Measurements from ENCODE around the gene GFOD1. TPM values are rescaled to one million over a fixed set of nuclear protein-coding genes. Genes with fewer than 3 reads are reported as not detected.
"Not testable (repeated sequence)": the region's sequence is repeated elsewhere in the genome, so short reads cannot be mapped to it uniquely, and the experiment has no call there.

The GFOD1 gene
- total and polyA plus RNA-seq, 8 donors, result 1.4 to 2.7 (median 2.1) TPM

DNA sequence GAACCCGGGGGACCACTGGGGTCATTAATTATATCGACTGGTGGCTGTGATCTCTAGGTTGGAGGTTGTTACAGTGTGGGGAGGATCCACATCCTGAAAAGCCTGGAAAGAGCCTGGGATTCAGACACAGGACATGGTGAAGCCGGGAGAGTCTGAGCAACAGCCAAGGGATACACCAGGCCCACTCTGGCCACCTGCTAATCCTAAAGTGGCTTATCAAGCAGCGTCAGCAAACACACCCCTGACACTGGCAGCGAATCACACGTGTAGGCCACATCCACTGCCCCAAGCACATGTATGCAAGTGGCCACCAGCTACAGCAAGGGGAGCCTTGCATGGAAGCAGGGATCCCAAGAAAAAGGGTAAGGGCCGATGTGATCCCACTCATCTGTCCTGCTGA, 41.0 kb downstream of the GFOD1 start:
- intact Hi-C loops (cut with DNase I), result no loop called here
- 84 to 89% methylated on average over 7 of the region's 7 CpGs for WGBS, 2 donors
- Histone ChIP-seq H3K9me3 (no peaks in the 10 kb centered on the region), H3K36me3 (no peaks in the 10 kb centered on the region), H3K27ac (no peak overlapping the region), H3K4me1 (peaks cover 0 to 7% (median 0%) of the 10 kb centered on the region in 3 donors), H3K4me3 (no peak overlapping the region), H3K27me3 (no peaks in the 10 kb centered on the region)
- FAIRE-seq (no peak), DNase-seq (no peak), ATAC-seq (no peak)
- TF ChIP-seq, protein P1, sequence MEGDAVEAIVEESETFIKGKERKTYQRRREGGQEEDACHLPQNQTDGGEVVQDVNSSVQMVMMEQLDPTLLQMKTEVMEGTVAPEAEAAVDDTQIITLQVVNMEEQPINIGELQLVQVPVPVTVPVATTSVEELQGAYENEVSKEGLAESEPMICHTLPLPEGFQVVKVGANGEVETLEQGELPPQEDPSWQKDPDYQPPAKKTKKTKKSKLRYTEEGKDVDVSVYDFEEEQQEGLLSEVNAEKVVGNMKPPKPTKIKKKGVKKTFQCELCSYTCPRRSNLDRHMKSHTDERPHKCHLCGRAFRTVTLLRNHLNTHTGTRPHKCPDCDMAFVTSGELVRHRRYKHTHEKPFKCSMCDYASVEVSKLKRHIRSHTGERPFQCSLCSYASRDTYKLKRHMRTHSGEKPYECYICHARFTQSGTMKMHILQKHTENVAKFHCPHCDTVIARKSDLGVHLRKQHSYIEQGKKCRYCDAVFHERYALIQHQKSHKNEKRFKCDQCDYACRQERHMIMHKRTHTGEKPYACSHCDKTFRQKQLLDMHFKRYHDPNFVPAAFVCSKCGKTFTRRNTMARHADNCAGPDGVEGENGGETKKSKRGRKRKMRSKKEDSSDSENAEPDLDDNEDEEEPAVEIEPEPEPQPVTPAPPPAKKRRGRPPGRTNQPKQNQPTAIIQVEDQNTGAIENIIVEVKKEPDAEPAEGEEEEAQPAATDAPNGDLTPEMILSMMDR (IDR thresholded peaks at IDR 0.05), result no peak

DNA sequence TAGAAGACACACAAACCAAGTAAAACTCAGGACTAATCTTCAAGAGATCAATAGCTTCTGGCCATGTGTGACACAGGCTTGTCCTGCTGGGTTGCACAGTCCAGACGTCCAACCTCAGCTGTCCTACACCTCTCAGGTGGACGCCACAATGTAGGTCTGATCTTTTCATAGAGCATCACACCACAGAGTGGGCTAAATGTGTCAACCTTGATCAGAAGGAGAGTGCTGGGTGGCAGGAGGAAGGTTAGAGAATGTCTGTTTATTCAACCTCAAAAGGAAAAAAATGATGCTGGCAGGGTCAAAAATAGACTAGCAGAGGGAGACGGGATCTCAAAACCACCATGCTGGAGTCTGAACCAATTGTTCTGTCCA, 41.7 kb downstream of the GFOD1 start:
- no peak for FAIRE-seq
- no peaks in the 10 kb centered on the region for H3K27me3 ChIP-seq
- H3K4me3 ChIP-seq, result no peak overlapping the region
- H3K4me1 ChIP-seq, result peaks cover 0 to 7% (median 0%) of the 10 kb centered on the region in 3 donors
- H3K36me3 ChIP-seq, result no peaks in the 10 kb centered on the region
- intact Hi-C loops (cut with DNase I), result no loop called here
- no peak for DNase-seq
- ATAC-seq, result no peak
- H3K27ac ChIP-seq, result no peak overlapping the region
- TF ChIP-seq, protein P1 (IDR thresholded peaks at IDR 0.05), result no peak
- H3K9me3 ChIP-seq, result no peaks in the 10 kb centered on the region
- 68 to 73% methylated on average over 3 of the region's 3 CpGs for WGBS, 2 donors

DNA sequence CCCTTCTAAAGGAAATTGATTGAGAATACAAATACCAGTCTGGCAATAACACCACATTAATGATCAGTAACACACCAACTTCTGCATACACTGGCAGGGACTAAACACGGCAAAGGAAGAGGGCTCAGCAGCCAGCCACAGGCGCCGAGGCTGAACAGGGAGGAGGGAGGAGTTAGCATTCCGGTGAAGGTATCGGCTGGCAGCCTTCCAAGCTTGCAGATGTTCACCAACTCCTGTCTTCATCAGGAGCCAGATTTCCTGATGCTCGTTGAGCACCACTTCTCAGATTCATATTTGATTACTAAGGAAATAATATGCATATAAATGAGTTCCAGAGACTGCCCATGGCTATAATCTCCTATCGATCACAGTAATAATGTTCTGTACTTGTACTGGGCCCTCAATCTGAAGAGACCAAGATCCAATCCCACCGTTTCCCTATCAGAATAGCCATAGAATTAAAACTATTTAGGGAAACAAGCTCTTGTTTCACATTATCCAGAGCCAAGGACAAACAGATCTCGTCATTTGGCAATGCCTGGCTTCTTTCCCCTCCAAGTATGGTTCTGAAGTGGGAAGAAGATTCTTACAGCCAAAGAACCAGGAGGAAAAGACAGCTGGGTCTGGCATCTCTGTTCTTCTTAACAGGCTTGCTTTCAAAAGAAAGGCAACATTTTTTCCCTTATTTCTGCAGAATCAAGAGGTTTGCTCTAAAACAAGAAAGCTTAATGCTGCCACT, 42.2 kb downstream of the GFOD1 start:
- H3K4me3 ChIP-seq, result no peak overlapping the region

DNA sequence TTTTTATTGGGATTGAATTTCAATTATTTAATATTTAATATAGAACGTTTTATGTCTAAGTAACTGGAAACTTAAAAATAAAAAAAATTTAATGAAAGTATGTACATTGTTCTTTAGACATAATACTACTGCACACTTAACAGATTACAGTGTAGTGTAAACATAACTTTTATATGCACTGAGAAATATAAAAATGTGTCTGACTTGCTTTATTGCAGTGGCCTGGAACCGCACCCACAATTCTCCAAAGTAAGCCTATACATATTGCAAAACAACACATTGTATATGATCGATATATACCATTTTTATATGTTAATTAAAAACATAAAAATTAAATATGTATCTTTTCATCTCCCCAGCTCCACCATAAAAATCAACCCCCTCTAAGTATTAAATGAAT, 42.8 kb downstream of the GFOD1 start:
- Histone ChIP-seq H3K27me3 (no peaks in the 10 kb centered on the region), H3K36me3 (no peaks in the 10 kb centered on the region), H3K4me1 (peaks cover 0 to 7% (median 0%) of the 10 kb centered on the region in 3 donors), H3K9me3 (no peaks in the 10 kb centered on the region), H3K4me3 (no peak overlapping the region), H3K27ac (no peak overlapping the region)
- ATAC-seq (no peak), FAIRE-seq (peak; percentile 9), DNase-seq (no peak)
- WGBS, 2 donors, result 62 to 84% methylated on average over 3 of the region's 3 CpGs
- TF ChIP-seq, protein P1 (IDR thresholded peaks at IDR 0.05), result no peak
- intact Hi-C loops (cut with DNase I), result no loop called here

More for the DNA sequence above, 42.2 kb downstream of the GFOD1 start:
- no peaks in the 10 kb centered on the region for H3K27me3 ChIP-seq
- no peak overlapping the region for H3K27ac ChIP-seq
- intact Hi-C loops (cut with DNase I), result no loop called here
- 12 to 15% methylated on average over 9 of the region's 9 CpGs for WGBS, 2 donors
- DNase-seq (peak; percentile 52 to 89 (median 78)), ATAC-seq (peak; percentile 71 to 81 (median 76)), FAIRE-seq (no peak)
- H3K36me3 ChIP-seq, result no peaks in the 10 kb centered on the region
- no peaks in the 10 kb centered on the region for H3K9me3 ChIP-seq
- TF ChIP-seq, protein P1 (IDR thresholded peaks at IDR 0.05), result no peak
- H3K4me1 ChIP-seq, result peaks cover 0 to 7% (median 0%) of the 10 kb centered on the region in 3 donors

DNA sequence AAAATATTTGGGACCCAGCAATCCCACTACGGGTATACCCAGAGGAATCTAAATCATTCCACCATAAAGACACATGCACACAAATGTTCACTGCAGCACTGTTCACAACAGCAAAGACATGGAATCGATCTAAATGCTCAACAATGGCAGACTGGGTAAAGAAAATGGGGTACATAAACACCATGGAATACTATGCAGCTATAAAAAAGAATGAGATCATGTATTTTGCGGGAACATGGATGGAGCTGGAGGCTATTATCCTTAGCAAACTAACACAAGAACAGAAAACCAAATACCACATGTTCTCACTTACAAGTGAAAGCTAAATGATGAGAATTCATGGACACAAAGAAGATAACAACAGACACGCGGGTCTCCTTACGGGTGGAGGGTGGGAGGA, 43.4 kb downstream of the GFOD1 start:
- ATAC-seq; H3K4me3 ChIP-seq; intact Hi-C loops (cut with DNase I); H3K27me3 ChIP-seq; H3K27ac ChIP-seq; H3K36me3 ChIP-seq; DNase-seq; H3K9me3 ChIP-seq; H3K4me1 ChIP-seq; FAIRE-seq: not testable (repeated sequence)
- 87 to 94% methylated on average over 6 of the region's 6 CpGs for WGBS, 2 donors
